Keratinocyte (primary cell): Measurements from ENCODE around the gene COL1A2. TPM values are rescaled to one million over a fixed set of nuclear protein-coding genes. Genes with fewer than 3 reads are reported as not detected.

ENCODE experiments used
- DNase-seq: peaks from one replicate; pipeline ENCODE4 v3.0.0-alpha.2; 2011; ENCODE audit warnings: low read depth, missing footprints, low spot score
- FAIRE-seq: peaks from 2 replicates; lab custom pipeline; 2011; peaks lifted over from hg19 to GRCh38; lab: Jason Lieb, UNC
- H2AFZ ChIP-seq: 2 replicates; pipeline ENCODE4 v1.6.0; 2012; ENCODE audit warnings: low read length, control low read depth, inconsistent platforms; ENCODE audit not compliant: control insufficient read depth
- H3K27ac ChIP-seq: 2 replicates; pipeline ENCODE4 v1.5.1; 2011; ENCODE audit warnings: low read length; ENCODE audit not compliant: control insufficient read depth, insufficient read depth
- H3K27me3 ChIP-seq: 3 replicates; pipeline ENCODE4 v1.6.0; 2011; ENCODE audit warnings: low read length; ENCODE audit not compliant: control insufficient read depth, insufficient read depth; ENCODE audit errors: extremely low read depth
- H3K36me3 ChIP-seq, 2 experiments: 2 replicates in 1 of 2; 3 replicates in 1 of 2; pipeline ENCODE4 v1.5.1; 2011; ENCODE audit warnings: low read length in 2 of 2, mild to moderate bottlenecking in 1 of 2; ENCODE audit not compliant: control insufficient read depth in 2 of 2, insufficient read depth in 2 of 2; ENCODE audit errors: extremely low read depth in 1 of 2
- H3K4me1 ChIP-seq: 3 replicates; pipeline ENCODE4 v1.5.1; 2011; ENCODE audit warnings: low read length; ENCODE audit not compliant: control insufficient read depth, insufficient read depth; ENCODE audit errors: extremely low read depth
- H3K4me2 ChIP-seq: 3 replicates; pipeline ENCODE4 v1.6.0; 2011; ENCODE audit warnings: low read depth, low read length; ENCODE audit not compliant: control insufficient read depth, insufficient read depth; ENCODE audit errors: extremely low read depth
- H3K4me3 ChIP-seq, 3 experiments: fragments of 200-600 bp in 1 of 3; sonication (generic) in 1 of 3; 2 replicates in 2 of 3; 3 replicates in 1 of 3; pipeline ENCODE4 v1.5.1; 2011 to 2016; ENCODE audit warnings: low read length in 3 of 3, mild to moderate bottlenecking in 3 of 3, control low read depth in 2 of 3, inconsistent platforms in 1 of 3, low read depth in 1 of 3, mixed read lengths in 1 of 3, mixed run types in 1 of 3, moderate library complexity in 1 of 3; ENCODE audit not compliant: control insufficient read depth in 2 of 3, insufficient read depth in 2 of 3; ENCODE audit errors: extremely low read depth in 1 of 3
- H3K79me2 ChIP-seq: 2 replicates; pipeline ENCODE4 v1.6.0; 2012; ENCODE audit warnings: low read length; ENCODE audit not compliant: control insufficient read depth, insufficient read depth
- H3K9ac ChIP-seq: 3 replicates; pipeline ENCODE4 v1.6.0; 2011; ENCODE audit warnings: low read length; ENCODE audit not compliant: control insufficient read depth, insufficient read depth; ENCODE audit errors: extremely low read depth
- H3K9me1 ChIP-seq: 3 replicates; pipeline ENCODE4 v1.6.0; 2011; ENCODE audit warnings: low read length; ENCODE audit not compliant: control insufficient read depth, insufficient read depth; ENCODE audit errors: extremely low read depth
- H3K9me3 ChIP-seq: 2 replicates; pipeline ENCODE4 v1.5.1; 2012; ENCODE audit warnings: low read depth, low read length; ENCODE audit not compliant: control insufficient read depth
- H4K20me1 ChIP-seq: 3 replicates; pipeline ENCODE4 v1.6.0; 2011; ENCODE audit warnings: low read length; ENCODE audit not compliant: control insufficient read depth, insufficient read depth; ENCODE audit errors: extremely low read depth
- CTCF ChIP-seq, 3 experiments: IDR thresholded peaks in 1 of 3; conservative IDR thresholded peaks in 1 of 3; optimal IDR thresholded peaks in 1 of 3; 2 replicates in 2 of 3; 3 replicates in 1 of 3; pipeline versions ENCODE3 to v1.5.1; 2011; ENCODE audit warnings: low read length in 3 of 3, mild to moderate bottlenecking in 3 of 3, moderate library complexity in 2 of 3, control low read depth in 1 of 3, inconsistent platforms in 1 of 3; ENCODE audit not compliant: insufficient read depth in 2 of 3; ENCODE audit errors: extremely low read depth in 1 of 3
- EZH2 ChIP-seq: IDR thresholded peaks from one replicate; pipeline ENCODE4 v1.6.1; 2012; ENCODE audit warnings: inconsistent platforms, mild to moderate bottlenecking, low read length, moderate library complexity
- dilution Hi-C: fragments of 300-500 bp; cut with MboI; formaldehyde crosslinking; loops from one replicate; pipeline ENCODE4 v1.7.0; 2020; ENCODE audit warnings: low sequenced_read_pairs; ENCODE audit not compliant: extremely low pct_ligation_motif_present
- polyA plus RNA-seq, 5 experiments: library from polyadenylated mRNA; depleted of rRNA in 3 of 5; stranded (reverse) in 3 of 5; stranded (forward) in 1 of 5; unstranded in 1 of 5; fragments of >200 nt; gene quantifications; 1 replicate in 1 of 5; 2 replicates in 3 of 5; 3 replicates in 1 of 5; pipeline versions ENCODE4 v1.2.1 to v1.2.3, GENCODE V29; 2011 to 2012; ENCODE audit warnings: missing spikeins in 2 of 5, low read depth in 1 of 5, low replicate concordance in 1 of 5

The COL1A2 gene
- polyA plus RNA-seq, 1 donor (not counting 4 experiments of a cell fraction or from before 2014, with no cell fraction given), result 0.13 TPM

GRCh38 chr7:94354953-94355352, 39.7 kb upstream of the COL1A2 start:
- Histone ChIP-seq H3K4me3 (no peak overlapping the region), H3K4me1 (no peaks in the 10 kb centered on the region), H2AFZ (no peak overlapping the region), H3K27me3 (no peaks in the 10 kb centered on the region), H3K27ac (no peak overlapping the region), H3K36me3 (no peaks in the 10 kb centered on the region), H3K9ac (no peak overlapping the region), H3K9me1 (no peaks in the 10 kb centered on the region), H4K20me1 (no peaks in the 10 kb centered on the region), H3K9me3 (no peaks in the 10 kb centered on the region), H3K79me2 (no peaks in the 10 kb centered on the region), H3K4me2 (no peak overlapping the region)
- no peak for DNase-seq
- no peak for TF ChIP-seq CTCF (optimal IDR thresholded peaks at IDR 0.05 in 1 of 3, IDR thresholded peaks at IDR 0.05 in 1 of 3, conservative IDR thresholded peaks at IDR 0.05 in 1 of 3; ENCODE audit: extremely low read depth in 1 of 3, insufficient read depth in 2 of 3, low read length in 3 of 3)
- no peak for TF ChIP-seq EZH2
- dilution Hi-C loops, result no loop called here
- no peak for FAIRE-seq

GRCh38 chr7:94355454-94355853, 39.2 kb upstream of the COL1A2 start:
- Histone ChIP-seq H3K9me1 (no peaks in the 10 kb centered on the region), H3K4me2 (no peak overlapping the region), H3K79me2 (no peaks in the 10 kb centered on the region), H3K27ac (no peak overlapping the region), H4K20me1 (no peaks in the 10 kb centered on the region), H3K4me3 (no peak overlapping the region), H2AFZ (no peak overlapping the region), H3K9me3 (no peaks in the 10 kb centered on the region), H3K4me1 (no peaks in the 10 kb centered on the region), H3K9ac (no peak overlapping the region), H3K27me3 (no peaks in the 10 kb centered on the region), H3K36me3 (no peaks in the 10 kb centered on the region)
- DNase-seq (no peak), FAIRE-seq (no peak)
- dilution Hi-C loops, result no loop called here
- TF ChIP-seq CTCF (optimal IDR thresholded peaks at IDR 0.05 in 1 of 3, IDR thresholded peaks at IDR 0.05 in 1 of 3, conservative IDR thresholded peaks at IDR 0.05 in 1 of 3; ENCODE audit: extremely low read depth in 1 of 3, insufficient read depth in 2 of 3, low read length in 3 of 3), result no peak
- TF ChIP-seq EZH2, result no peak
